ENCODE results near the gene PAOX.

DNA sequence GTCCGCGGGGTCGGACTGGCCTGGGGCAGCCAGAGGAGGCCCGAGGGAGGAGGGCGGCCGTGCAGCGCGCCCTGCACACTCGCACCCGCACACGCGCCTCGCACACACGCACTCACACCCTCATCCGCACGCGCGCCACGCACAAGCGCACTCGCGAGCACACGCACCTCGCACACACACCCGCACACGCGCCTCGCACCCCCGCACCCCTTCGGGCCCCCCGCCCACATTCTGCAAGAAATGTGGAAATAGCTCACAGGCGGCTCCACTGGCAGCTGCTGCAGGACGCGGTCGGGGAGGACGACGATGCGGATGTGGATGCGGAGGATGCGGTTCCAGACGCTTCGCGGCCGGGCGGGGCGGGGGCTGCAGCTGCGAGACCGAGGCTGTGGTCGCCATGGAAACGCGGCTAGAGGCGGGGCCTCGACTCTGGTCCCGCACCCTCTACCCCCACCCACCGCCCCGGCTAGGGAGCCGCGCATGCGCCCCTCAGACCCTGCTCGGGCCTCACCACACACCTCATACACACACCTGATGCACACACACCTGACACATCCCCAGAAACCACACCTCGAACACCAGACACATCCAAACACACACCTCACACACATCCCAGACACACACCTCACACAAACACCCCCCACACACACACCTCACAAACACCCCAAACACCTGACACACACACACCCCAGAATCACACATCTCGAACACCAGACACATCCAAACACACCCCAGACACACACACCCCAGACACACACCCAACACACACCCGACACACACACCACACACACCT is 42.3 kb upstream of the PAOX start, which contains the start of gene CALY:
- TF ChIP-seq, protein P1, sequence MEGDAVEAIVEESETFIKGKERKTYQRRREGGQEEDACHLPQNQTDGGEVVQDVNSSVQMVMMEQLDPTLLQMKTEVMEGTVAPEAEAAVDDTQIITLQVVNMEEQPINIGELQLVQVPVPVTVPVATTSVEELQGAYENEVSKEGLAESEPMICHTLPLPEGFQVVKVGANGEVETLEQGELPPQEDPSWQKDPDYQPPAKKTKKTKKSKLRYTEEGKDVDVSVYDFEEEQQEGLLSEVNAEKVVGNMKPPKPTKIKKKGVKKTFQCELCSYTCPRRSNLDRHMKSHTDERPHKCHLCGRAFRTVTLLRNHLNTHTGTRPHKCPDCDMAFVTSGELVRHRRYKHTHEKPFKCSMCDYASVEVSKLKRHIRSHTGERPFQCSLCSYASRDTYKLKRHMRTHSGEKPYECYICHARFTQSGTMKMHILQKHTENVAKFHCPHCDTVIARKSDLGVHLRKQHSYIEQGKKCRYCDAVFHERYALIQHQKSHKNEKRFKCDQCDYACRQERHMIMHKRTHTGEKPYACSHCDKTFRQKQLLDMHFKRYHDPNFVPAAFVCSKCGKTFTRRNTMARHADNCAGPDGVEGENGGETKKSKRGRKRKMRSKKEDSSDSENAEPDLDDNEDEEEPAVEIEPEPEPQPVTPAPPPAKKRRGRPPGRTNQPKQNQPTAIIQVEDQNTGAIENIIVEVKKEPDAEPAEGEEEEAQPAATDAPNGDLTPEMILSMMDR (IDR thresholded peaks at IDR 0.05) = no peak
- TF ChIP-seq ZFX (IDR thresholded peaks at IDR 0.05; ENCODE audit: borderline replicate concordance) = no peak

Measured in 22Rv1 (cell line).